ENCODE results near the gene TEX38.
"Not testable (repeated sequence)": the region's sequence is repeated elsewhere in the genome, so short reads cannot be mapped to it uniquely, and the experiment has no call there.

TEX38 gene

DNA sequence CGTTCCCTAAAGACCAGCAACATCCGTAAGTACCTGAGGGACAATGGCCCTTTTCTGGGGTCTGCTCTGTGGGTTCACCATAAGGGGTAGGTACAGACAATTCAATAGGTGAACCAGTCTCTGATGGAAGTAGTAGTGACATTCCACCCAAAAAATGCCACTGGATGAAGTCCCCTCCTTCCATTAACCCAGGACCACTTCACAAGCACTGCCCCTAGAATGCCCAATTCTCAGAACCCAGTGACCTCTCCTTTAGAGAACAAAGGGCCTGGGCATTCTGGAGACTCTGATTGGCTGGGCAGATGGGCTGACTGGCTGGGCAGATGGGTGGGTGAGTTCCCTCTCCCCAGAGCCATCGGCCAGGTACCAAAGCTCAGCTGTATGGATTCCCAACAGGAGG is at the start of gene TEX38:
TSS of gene TEX38 (plus strand) at position 301 of the 400 bp plus-strand sequence. CDS start at position 382, 81 bp downstream.
- DNase-seq, result no peak

DNA sequence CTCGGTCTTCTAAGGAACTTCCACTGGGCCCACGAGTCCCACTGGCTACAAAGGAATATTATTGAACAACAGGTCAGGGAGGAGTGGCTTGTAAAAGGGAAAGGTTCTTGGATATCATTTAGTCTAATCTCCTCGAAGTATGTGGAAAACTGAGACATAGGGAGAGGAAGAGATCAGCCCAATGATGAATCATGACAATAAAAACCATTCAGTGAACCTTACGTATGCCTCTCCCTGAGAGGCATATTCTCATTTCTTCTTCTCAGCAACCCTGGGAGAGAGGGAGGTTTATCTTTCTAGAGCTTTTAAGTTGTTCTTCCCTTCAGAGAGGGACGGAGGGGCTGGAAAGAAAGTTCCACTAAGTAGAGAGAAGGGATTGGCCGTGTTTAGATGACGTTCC is 49.7 kb upstream of the TEX38 start:
- no peak for DNase-seq

DNA sequence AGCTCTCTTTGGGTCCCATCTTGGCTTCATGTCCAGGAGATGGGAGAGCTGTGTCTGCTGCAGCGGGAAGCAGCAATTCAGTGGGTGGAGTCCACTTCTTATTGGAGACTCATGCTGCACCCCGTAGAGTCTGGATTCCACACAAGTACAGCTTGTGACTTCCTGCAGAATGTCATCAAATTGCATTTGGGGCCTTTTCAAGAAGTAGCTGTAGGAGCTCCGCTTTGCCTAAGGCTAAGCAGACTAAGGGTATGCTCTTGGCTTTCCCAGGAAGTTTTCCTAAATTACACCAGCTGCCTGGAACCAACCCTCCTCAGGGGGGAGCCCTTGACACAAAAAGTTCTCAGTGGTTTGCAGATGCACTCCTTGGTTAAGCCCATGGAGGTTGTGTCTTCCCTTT is 49.3 kb upstream of the TEX38 start:
- DNase-seq, result no peak

- no peak for DNase-seq
Measured at GRCh38 chr1:46623743-46624644, 47.7 kb upstream of the TEX38 start.

GRCh38 chr1:46630719-46631118 is 40.9 kb upstream of the TEX38 start:
- no peak for DNase-seq

DNA sequence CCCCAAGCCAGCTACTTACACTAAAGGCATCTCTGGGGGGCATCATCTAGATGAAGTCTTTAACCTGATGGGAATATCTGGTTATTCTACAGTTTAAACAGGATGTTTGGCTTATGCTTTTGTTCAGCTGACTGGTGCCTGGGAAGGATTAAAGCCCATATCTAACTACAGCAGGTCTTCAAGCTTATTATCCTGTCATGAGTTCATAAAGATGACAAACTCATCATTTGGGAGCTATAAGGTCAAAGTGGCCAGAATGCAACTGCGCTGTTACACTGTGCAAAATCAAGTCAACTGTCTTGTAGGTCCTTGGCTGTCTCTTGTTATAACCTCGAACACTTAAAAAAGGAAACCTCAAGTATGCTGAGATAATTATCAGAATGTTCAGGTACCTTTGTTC is 36.4 kb upstream of the TEX38 start:
- DNase-seq, result no peak

DNA sequence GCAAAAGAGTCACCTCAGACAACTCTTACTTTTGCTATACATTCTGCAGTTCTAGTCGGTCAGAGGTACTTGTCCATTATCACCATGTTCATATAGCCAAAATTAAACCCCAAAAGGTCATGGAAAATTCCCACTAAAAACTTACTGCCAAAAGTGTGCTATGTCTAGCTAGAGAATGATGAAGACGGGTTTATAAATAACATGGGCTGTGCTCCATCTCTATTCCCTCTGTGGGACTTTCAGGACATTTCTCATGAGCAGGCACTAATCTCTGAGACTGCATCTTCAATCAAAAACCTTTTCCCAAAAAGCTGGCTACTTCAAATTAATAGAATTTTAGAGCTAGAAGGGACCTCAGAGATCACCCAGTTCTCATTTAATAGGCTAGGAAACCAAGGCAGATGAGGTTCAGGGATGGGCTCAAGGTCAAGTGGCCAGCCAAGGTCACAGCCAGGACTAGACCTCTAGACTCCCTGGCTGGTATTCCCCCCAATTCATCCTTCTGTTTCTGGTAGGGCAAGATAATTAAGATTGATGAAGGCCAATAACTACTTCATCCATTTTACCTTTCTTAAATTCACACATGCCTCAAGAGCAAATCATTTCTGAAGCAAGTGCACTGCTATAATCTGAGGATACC is 34.1 kb upstream of the TEX38 start:
- no peak for DNase-seq

- no peak for DNase-seq
Measured at GRCh38 chr1:46638921-46639320, 32.7 kb upstream of the TEX38 start.

- no peak for DNase-seq
Measured at GRCh38 chr1:46639547-46639946, 32.1 kb upstream of the TEX38 start.

DNA sequence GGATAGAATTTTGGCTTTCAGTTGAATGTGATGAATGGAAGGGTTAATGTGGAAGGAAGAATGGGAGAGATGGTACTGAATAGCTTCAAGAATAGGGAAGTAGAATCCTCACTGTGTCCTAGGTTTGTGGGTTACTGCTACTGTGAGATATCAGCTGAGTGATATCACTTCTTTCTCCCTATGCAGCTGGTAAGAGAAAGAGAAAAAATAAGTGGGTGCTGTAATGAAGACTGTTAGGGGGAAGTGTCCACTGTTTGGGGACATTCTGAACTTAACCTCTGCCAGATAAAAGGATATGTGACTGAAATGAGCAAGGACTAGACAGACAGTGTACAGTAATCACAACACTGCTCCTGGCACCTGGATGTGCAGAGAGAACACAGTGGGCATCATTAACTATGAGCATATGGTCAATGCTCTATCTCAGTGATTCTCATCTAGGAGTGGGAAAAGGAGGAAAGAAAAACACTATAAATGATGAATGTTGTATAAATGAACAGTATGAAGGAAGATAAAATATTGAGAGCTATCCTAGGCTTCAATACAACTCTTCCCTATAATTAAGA is 29.5 kb upstream of the TEX38 start:
- no peak for DNase-seq

DNA sequence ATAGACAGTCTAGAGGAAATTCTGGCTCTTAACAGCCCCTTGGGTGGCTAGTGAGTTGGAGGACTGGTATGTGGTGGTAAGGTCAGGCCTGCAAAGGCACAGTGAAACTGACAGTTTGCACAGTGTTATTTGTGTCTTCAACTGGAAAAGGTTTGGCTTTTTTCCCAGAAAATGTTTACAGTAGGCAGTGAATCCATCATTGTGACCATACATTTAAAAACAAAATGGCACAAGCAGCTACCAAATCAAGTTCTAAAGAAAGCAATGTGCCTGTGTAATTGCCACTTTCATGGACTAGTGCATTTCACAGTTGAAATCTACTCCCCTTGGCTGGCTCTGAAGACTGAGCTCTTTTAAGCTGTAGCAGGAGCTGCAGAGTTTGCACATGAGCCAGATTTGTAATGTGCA is 28.3 kb upstream of the TEX38 start:
- no peak for DNase-seq

DNA sequence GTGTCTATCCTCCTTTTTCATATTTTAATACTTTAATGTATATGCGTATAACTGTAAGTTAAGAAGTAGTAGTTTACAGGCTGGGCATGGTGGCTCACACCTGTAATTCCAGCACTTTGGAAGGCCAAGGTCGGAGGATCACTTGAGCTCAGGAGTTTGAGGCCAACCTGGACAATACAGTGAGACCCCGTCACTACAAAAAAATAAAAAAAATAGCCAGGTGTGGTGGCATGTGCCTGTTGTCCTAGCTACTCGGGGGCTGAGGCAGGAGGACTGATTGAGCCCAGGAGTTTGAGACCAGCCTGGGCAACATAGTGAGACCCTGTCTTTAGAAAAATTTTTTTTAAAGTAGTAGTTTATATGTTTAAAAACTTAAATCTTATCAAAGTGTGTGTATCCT is 25.8 kb upstream of the TEX38 start:
- no peak for DNase-seq

GRCh38 chr1:46646331-46646730 is 25.3 kb upstream of the TEX38 start:
- DNase-seq, result no peak

- no peak for DNase-seq
Measured at GRCh38 chr1:46646844-46647243, 24.8 kb upstream of the TEX38 start.

GRCh38 chr1:46647611-46648010 is 24.0 kb upstream of the TEX38 start:
- no peak for DNase-seq

GRCh38 chr1:46649764-46650163 is 21.9 kb upstream of the TEX38 start:
- DNase-seq, result no peak

GRCh38 chr1:46650491-46650890 is 21.2 kb upstream of the TEX38 start:
- no peak for DNase-seq

- DNase-seq, result not testable (repeated sequence)
Measured at GRCh38 chr1:46651152-46651551, 20.5 kb upstream of the TEX38 start.

DNA sequence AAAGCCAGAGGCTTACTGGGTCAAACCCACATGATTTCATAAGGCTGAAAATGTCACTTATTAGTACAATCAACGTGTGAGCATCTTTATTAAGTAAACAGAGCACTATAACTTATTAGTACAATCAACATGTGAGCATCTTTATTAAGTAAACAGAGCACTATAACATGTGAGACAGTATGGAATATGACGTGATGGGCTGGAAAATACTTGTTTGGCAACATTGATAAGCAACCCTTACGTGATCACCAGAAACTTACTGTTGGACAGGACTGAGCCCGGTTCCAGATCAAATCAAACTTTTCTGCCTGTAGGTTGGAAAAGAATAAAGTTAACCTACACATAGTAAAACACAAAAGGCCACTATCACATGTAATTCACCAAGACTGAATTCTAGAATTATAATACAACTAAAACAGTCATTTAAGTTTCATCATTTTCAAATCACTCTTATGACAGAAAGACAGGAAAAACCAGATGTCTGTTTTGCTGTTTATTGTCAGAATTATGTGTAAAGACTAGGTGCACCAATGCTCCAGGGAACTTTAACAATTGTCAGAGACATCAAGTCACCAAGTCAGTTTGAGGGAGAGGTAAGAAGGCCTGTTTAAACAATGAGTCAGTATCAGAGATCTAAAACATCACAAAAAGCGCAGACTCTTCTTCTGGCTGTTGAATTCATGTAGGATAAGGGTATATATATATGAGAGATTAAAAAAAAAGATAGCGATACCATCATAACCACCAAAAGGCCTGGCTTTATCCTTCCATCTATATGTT is 19.1 kb upstream of the TEX38 start:
- no peak for DNase-seq

DNA sequence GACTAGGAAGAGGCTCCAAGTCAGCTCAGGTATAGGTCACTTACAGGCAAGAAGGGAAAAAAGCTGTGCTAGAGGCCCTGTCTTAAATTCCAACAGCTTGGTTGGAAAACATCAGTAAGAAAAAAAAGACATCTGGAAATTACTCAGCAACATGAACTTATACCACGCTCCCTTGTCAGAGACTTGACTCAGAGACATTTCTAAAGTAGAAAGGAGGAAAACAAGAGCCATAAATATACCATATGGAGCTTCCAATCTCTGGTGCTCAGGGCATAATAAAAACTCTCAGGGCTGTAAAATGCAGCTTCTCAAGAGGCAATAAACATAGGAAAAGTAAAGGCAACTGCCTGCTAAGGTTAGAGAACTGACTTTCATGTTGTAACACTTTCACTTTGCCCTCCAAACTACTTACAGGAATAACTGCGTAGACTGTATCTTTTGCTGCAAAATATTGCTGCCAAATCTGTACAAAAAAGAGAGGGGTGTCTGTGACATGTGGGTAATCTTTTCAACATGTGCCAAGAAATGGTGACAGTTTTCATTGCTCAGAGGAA is 18.2 kb upstream of the TEX38 start:
- no peak for DNase-seq

GRCh38 chr1:46654012-46654411 is 17.6 kb upstream of the TEX38 start:
- DNase-seq, result no peak

DNA sequence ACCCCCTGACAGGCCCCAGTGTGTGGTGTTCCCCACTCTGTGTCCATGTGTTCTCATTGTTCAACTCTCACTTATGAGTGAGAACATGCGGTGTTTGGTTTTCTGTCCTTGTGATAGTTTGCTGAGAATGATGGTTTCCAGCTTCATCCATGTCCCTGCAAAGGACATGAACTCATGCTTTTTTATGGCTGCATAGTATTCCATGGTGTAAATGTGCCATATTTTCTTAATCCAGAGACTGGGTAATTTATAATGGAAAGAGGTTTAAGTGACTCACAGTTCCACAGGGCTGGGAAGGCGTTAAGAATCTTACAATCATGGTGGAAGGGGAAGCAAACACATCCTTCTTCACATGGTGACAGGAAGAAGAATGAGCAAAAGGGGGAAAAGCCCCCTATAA is 17.0 kb upstream of the TEX38 start:
- DNase-seq, result not testable (repeated sequence)

GRCh38 chr1:46655848-46656247 is 15.8 kb upstream of the TEX38 start:
- no peak for DNase-seq
